Measurements from ENCODE around the gene CTXN3.

Gene CTXN3

DNA sequence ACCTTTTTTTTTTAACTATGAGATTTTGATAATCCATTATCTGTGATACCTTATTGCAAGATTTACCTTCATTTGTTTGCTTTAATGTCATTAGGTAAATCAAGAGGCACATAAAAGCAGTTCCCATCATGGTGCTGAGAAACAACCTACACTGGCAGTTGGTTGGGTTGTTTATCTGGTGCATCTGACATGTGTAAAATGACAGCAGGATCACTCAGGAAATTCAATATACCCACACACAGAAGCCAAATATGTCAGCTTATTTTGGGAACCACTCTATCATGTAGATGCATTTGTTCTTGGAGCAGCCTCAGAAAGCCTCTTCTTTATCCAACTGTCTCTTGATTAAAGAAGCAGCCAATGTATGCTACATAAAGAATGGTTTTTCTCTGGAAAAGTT is 46.5 kb downstream of the CTXN3 start:
- POLR2A ChIA-PET, result no interaction called here
- peak in 1 of 3 donors; percentile 18 for DNase-seq
- H3K9me3 ChIP-seq (ENCODE audit: control extremely low read depth in 1 of 5, control insufficient read depth in 4 of 5, insufficient read depth in 2 of 5, low read depth in 1 of 5, low read length in 4 of 5), result peaks cover 0 to 7% (median 3%) of the 10 kb centered on the region in 5 experiments
- H3K36me3 ChIP-seq (ENCODE audit: control insufficient read depth in 4 of 4, insufficient read depth in 4 of 4, low read length in 3 of 4), result no peaks in the 10 kb centered on the region
- CTCF ChIA-PET, result no interaction called here
- H3K4me3 ChIP-seq (ENCODE audit: control insufficient read depth in 1 of 7, extremely low read depth in 1 of 7, insufficient read depth in 4 of 7, low read depth in 2 of 7, low read length in 6 of 7), result no peak overlapping the region
- H3K4me1 ChIP-seq (ENCODE audit: control extremely low read depth in 1 of 4, control insufficient read depth in 4 of 4, insufficient read depth in 4 of 4, low read length in 3 of 4), result peaks cover 0 to 13% (median 3%) of the 10 kb centered on the region in 4 experiments
- H3K27me3 ChIP-seq (replicated peaks in 2 of 5; ENCODE audit: control insufficient read depth in 4 of 5, insufficient read depth in 5 of 5, low read length in 4 of 5), result no peaks in the 10 kb centered on the region
- no peak overlapping the region for H3K27ac ChIP-seq (ENCODE audit: insufficient read depth in 1 of 2, low read depth in 1 of 2, low read length in 2 of 2, poor library complexity in 1 of 2, severe bottlenecking in 2 of 2)

- no peak overlapping the region for H3K27ac ChIP-seq (ENCODE audit: insufficient read depth in 1 of 2, low read depth in 1 of 2, low read length in 2 of 2, poor library complexity in 1 of 2, severe bottlenecking in 2 of 2)
- DNase-seq, result no peak
These were observed 47.8 kb downstream of the CTXN3 start for GRCh38 chr5:127696683-127697082.

GRCh38 chr5:127697894-127698600 is 49.2 kb downstream of the CTXN3 start:
- H3K4me3 ChIP-seq (ENCODE audit: control insufficient read depth in 1 of 7, extremely low read depth in 1 of 7, insufficient read depth in 4 of 7, low read depth in 2 of 7, low read length in 6 of 7), result no peak overlapping the region
- H3K27me3 ChIP-seq (replicated peaks in 2 of 5; ENCODE audit: control insufficient read depth in 4 of 5, insufficient read depth in 5 of 5, low read length in 4 of 5), result no peaks in the 10 kb centered on the region
- H3K4me1 ChIP-seq (ENCODE audit: control extremely low read depth in 1 of 4, control insufficient read depth in 4 of 4, insufficient read depth in 4 of 4, low read length in 3 of 4), result peaks cover 0 to 17% (median 3%) of the 10 kb centered on the region in 4 experiments
- H3K27ac ChIP-seq (ENCODE audit: insufficient read depth in 1 of 2, low read depth in 1 of 2, low read length in 2 of 2, poor library complexity in 1 of 2, severe bottlenecking in 2 of 2), result no peak overlapping the region
- H3K36me3 ChIP-seq (ENCODE audit: control insufficient read depth in 4 of 4, insufficient read depth in 4 of 4, low read length in 3 of 4), result no peaks in the 10 kb centered on the region
- DNase-seq, result no peak
- CTCF ChIA-PET, result no interaction called here
- POLR2A ChIA-PET, result no interaction called here
- H3K9me3 ChIP-seq (ENCODE audit: control extremely low read depth in 1 of 5, control insufficient read depth in 4 of 5, insufficient read depth in 2 of 5, low read depth in 1 of 5, low read length in 4 of 5), result no peaks in the 10 kb centered on the region
- 80% methylated on average over 1 of the region's 2 CpGs for WGBS (ENCODE audit: insufficient coverage)

More at GRCh38 chr5:127696683-127697082, 47.8 kb downstream of the CTXN3 start:
- Histone ChIP-seq H3K4me1 (ENCODE audit: control extremely low read depth in 1 of 4, control insufficient read depth in 4 of 4, insufficient read depth in 4 of 4, low read length in 3 of 4) (peaks cover 0 to 13% (median 3%) of the 10 kb centered on the region in 4 experiments), H3K4me3 (ENCODE audit: control insufficient read depth in 1 of 7, extremely low read depth in 1 of 7, insufficient read depth in 4 of 7, low read depth in 2 of 7, low read length in 6 of 7) (no peak overlapping the region), H3K36me3 (ENCODE audit: control insufficient read depth in 4 of 4, insufficient read depth in 4 of 4, low read length in 3 of 4) (no peaks in the 10 kb centered on the region), H3K27me3 (replicated peaks in 2 of 5; ENCODE audit: control insufficient read depth in 4 of 5, insufficient read depth in 5 of 5, low read length in 4 of 5) (no peaks in the 10 kb centered on the region), H3K9me3 (ENCODE audit: control extremely low read depth in 1 of 5, control insufficient read depth in 4 of 5, insufficient read depth in 2 of 5, low read depth in 1 of 5, low read length in 4 of 5) (no peaks in the 10 kb centered on the region)
- ChIA-PET POLR2A (no interaction called here), CTCF (no interaction called here)
- 100% methylated on average over 4 of the region's 6 CpGs for WGBS (ENCODE audit: insufficient coverage)

DNA sequence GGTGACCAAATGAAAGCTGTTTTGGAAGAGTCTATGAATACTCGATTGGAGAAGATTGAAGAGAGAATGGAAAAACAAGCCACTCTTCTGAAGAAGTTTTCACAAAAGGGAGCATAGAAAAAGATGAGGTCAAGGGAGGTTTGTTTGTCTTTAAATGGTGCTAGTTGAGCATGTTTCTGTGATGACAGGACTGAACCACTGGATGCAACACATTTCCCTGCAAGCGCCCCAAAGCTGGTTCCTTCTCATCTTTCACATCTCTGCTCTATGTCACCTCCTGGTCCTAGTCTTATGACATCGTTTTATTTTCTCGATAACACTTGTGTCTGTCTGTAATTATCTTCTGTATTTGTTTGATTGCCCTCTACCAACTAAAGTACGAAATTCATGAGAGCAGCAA is 50.5 kb downstream of the CTXN3 start:
- no peak overlapping the region for H3K4me3 ChIP-seq (ENCODE audit: control insufficient read depth in 1 of 7, extremely low read depth in 1 of 7, insufficient read depth in 4 of 7, low read depth in 2 of 7, low read length in 6 of 7)
- POLR2A ChIA-PET, result no interaction called here
- no peaks in the 10 kb centered on the region for H3K36me3 ChIP-seq (ENCODE audit: control insufficient read depth in 4 of 4, insufficient read depth in 4 of 4, low read length in 3 of 4)
- no peak overlapping the region for H3K27ac ChIP-seq (ENCODE audit: insufficient read depth in 1 of 2, low read depth in 1 of 2, low read length in 2 of 2, poor library complexity in 1 of 2, severe bottlenecking in 2 of 2)
- peaks cover 0 to 21% (median 3%) of the 10 kb centered on the region in 4 experiments for H3K4me1 ChIP-seq (ENCODE audit: control extremely low read depth in 1 of 4, control insufficient read depth in 4 of 4, insufficient read depth in 4 of 4, low read length in 3 of 4)
- no peaks in the 10 kb centered on the region for H3K9me3 ChIP-seq (ENCODE audit: control extremely low read depth in 1 of 5, control insufficient read depth in 4 of 5, insufficient read depth in 2 of 5, low read depth in 1 of 5, low read length in 4 of 5)
- WGBS (ENCODE audit: insufficient coverage), result 100% methylated on average over 1 of the region's 5 CpGs
- CTCF ChIA-PET, result interaction anchor here (0.7 kb wide), 1 partner anchor 12 kb away, joined by 3 read pairs; no protein-coding TSS in a partner anchor
- DNase-seq, result no peak
- no peaks in the 10 kb centered on the region for H3K27me3 ChIP-seq (replicated peaks in 2 of 5; ENCODE audit: control insufficient read depth in 4 of 5, insufficient read depth in 5 of 5, low read length in 4 of 5)

GRCh38 chr5:127700237-127700766 is 51.4 kb downstream of the CTXN3 start:
- POLR2A ChIA-PET, result no interaction called here
- Histone ChIP-seq H3K36me3 (ENCODE audit: control insufficient read depth in 4 of 4, insufficient read depth in 4 of 4, low read length in 3 of 4) (no peaks in the 10 kb centered on the region), H3K9me3 (ENCODE audit: control extremely low read depth in 1 of 5, control insufficient read depth in 4 of 5, insufficient read depth in 2 of 5, low read depth in 1 of 5, low read length in 4 of 5) (no peaks in the 10 kb centered on the region), H3K27me3 (replicated peaks in 2 of 5; ENCODE audit: control insufficient read depth in 4 of 5, insufficient read depth in 5 of 5, low read length in 4 of 5) (no peaks in the 10 kb centered on the region), H3K27ac (ENCODE audit: insufficient read depth in 1 of 2, low read depth in 1 of 2, low read length in 2 of 2, poor library complexity in 1 of 2, severe bottlenecking in 2 of 2) (no peak overlapping the region), H3K4me3 (ENCODE audit: control insufficient read depth in 1 of 7, extremely low read depth in 1 of 7, insufficient read depth in 4 of 7, low read depth in 2 of 7, low read length in 6 of 7) (no peak overlapping the region), H3K4me1 (ENCODE audit: control extremely low read depth in 1 of 4, control insufficient read depth in 4 of 4, insufficient read depth in 4 of 4, low read length in 3 of 4) (peaks cover 0 to 20% (median 6%) of the 10 kb centered on the region in 4 experiments)
- WGBS (ENCODE audit: insufficient coverage), result 100% methylated on average over 4 of the region's 6 CpGs
- DNase-seq, result no peak
- CTCF ChIA-PET, result no interaction called here

DNA sequence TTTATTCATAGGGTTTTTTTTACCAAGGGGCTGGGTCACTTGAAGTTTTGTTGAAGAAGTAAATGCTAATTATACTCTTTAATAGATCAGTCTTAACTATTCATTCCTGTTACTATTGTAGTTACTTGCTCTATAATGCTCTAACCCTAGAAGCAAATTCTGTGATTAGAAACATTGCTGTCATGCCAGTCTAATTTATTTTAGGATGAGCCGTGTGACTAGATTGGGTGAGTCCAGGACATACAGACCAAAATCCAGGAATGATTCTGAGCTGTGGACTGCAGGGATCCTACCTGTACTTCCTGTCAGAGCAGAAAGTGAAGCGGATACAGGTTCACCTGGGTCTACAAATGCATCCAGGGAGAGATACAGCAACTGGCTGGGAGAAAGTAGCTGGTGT is 53.6 kb downstream of the CTXN3 start:
- ChIA-PET POLR2A (no interaction called here), CTCF (no interaction called here)
- no peak overlapping the region for H3K27ac ChIP-seq (ENCODE audit: insufficient read depth in 1 of 2, low read depth in 1 of 2, low read length in 2 of 2, poor library complexity in 1 of 2, severe bottlenecking in 2 of 2)
- DNase-seq, result no peak
- WGBS (ENCODE audit: insufficient coverage), result 100% methylated on average over 2 of the region's 2 CpGs
- no peaks in the 10 kb centered on the region for H3K36me3 ChIP-seq (ENCODE audit: control insufficient read depth in 4 of 4, insufficient read depth in 4 of 4, low read length in 3 of 4)
- no peaks in the 10 kb centered on the region for H3K27me3 ChIP-seq (replicated peaks in 2 of 5; ENCODE audit: control insufficient read depth in 4 of 5, insufficient read depth in 5 of 5, low read length in 4 of 5)
- H3K4me1 ChIP-seq (ENCODE audit: control extremely low read depth in 1 of 4, control insufficient read depth in 4 of 4, insufficient read depth in 4 of 4, low read length in 3 of 4), result peaks cover 0 to 24% (median 9%) of the 10 kb centered on the region in 4 experiments
- H3K4me3 ChIP-seq (ENCODE audit: control insufficient read depth in 1 of 7, extremely low read depth in 1 of 7, insufficient read depth in 4 of 7, low read depth in 2 of 7, low read length in 6 of 7), result no peak overlapping the region
- no peaks in the 10 kb centered on the region for H3K9me3 ChIP-seq (ENCODE audit: control extremely low read depth in 1 of 5, control insufficient read depth in 4 of 5, insufficient read depth in 2 of 5, low read depth in 1 of 5, low read length in 4 of 5)

- Histone ChIP-seq H3K36me3 (ENCODE audit: control insufficient read depth in 4 of 4, insufficient read depth in 4 of 4, low read length in 3 of 4) (no peaks in the 10 kb centered on the region), H3K27ac (ENCODE audit: insufficient read depth in 1 of 2, low read depth in 1 of 2, low read length in 2 of 2, poor library complexity in 1 of 2, severe bottlenecking in 2 of 2) (peak within 1 kb of the TSS in 1 of 2 experiments; percentile 17), H3K4me3 (ENCODE audit: control insufficient read depth in 1 of 7, extremely low read depth in 1 of 7, insufficient read depth in 4 of 7, low read depth in 2 of 7, low read length in 6 of 7) (no peak within 1 kb of the TSS), H3K27me3 (replicated peaks in 2 of 5; ENCODE audit: control insufficient read depth in 4 of 5, insufficient read depth in 5 of 5, low read length in 4 of 5) (no peaks in the 10 kb centered on the region), H3K4me1 (ENCODE audit: control extremely low read depth in 1 of 4, control insufficient read depth in 4 of 4, insufficient read depth in 4 of 4, low read length in 3 of 4) (peaks cover 0 to 24% (median 9%) of the 10 kb centered on the region in 4 experiments), H3K9me3 (ENCODE audit: control extremely low read depth in 1 of 5, control insufficient read depth in 4 of 5, insufficient read depth in 2 of 5, low read depth in 1 of 5, low read length in 4 of 5) (no peaks in the 10 kb centered on the region)
- no peak for DNase-seq
- 96% methylated on average over 4 of the region's 5 CpGs for WGBS (ENCODE audit: insufficient coverage)
- CTCF ChIA-PET, result no interaction called here
- POLR2A ChIA-PET, result no interaction called here
These were observed 54.2 kb downstream of the CTXN3 start, which contains the start of gene CCDC192 for GRCh38 chr5:127702926-127703561. Gene CCDC192, plus strand, starts transcription at chr5:127703391. Its CDS starts 55 bp downstream, at chr5:127703446.

Measured in common myeloid progenitor, CD34-positive (primary cell).